GM03348 (cell line): ENCODE data around the gene TDRD3.
"Not testable (repeated sequence)": the region's sequence is repeated elsewhere in the genome, so short reads cannot be mapped to it uniquely, and the experiment has no call there.

ENCODE experiments used
- DNase-seq: peaks from one replicate; pipeline ENCODE4 v3.0.0; 2012; ENCODE audit warnings: low spot score

The TDRD3 gene

GRCh38 chr13:60396783-60397703 lies at the start of gene TDRD3:
TSS of gene TDRD3 (plus strand) at chr13:60397220. CDS start at chr13:60397365, 145 bp downstream.
- peak; percentile 90 for DNase-seq

GRCh38 chr13:60347690-60348089 lies 49.3 kb upstream of the TDRD3 start:
- no peak for DNase-seq

- DNase-seq = no peak
These were observed 48.9 kb upstream of the TDRD3 start for GRCh38 chr13:60348097-60348496.

GRCh38 chr13:60351326-60351725 lies 45.7 kb upstream of the TDRD3 start:
- DNase-seq = peak; percentile 42

GRCh38 chr13:60351855-60352615 lies 45.0 kb upstream of the TDRD3 start:
- no peak for DNase-seq

GRCh38 chr13:60352644-60353043 lies 44.4 kb upstream of the TDRD3 start:
- no peak for DNase-seq

GRCh38 chr13:60355056-60355455 lies 42.0 kb upstream of the TDRD3 start:
- DNase-seq = no peak

GRCh38 chr13:60356970-60357369 lies 40.0 kb upstream of the TDRD3 start:
- DNase-seq = no peak

- no peak for DNase-seq
These were observed 38.6 kb upstream of the TDRD3 start for GRCh38 chr13:60358453-60358852.

- DNase-seq = no peak
These were observed 33.7 kb upstream of the TDRD3 start for GRCh38 chr13:60363288-60363687.

GRCh38 chr13:60369242-60369641 lies 27.8 kb upstream of the TDRD3 start:
- DNase-seq = peak; percentile 6

GRCh38 chr13:60370343-60370742 lies 26.7 kb upstream of the TDRD3 start:
- DNase-seq = no peak

- no peak for DNase-seq
These were observed 24.9 kb upstream of the TDRD3 start for GRCh38 chr13:60372141-60372540.

- not testable (repeated sequence) for DNase-seq
These were observed 17.7 kb upstream of the TDRD3 start for GRCh38 chr13:60379282-60379681.

- no peak for DNase-seq
These were observed 17.0 kb upstream of the TDRD3 start for GRCh38 chr13:60379837-60380565.

GRCh38 chr13:60384911-60385310 lies 12.1 kb upstream of the TDRD3 start:
- no peak for DNase-seq

- no peak for DNase-seq
These were observed 10.8 kb upstream of the TDRD3 start for GRCh38 chr13:60386250-60386649.

- DNase-seq = no peak
These were observed 4.9 kb upstream of the TDRD3 start for GRCh38 chr13:60392131-60392530.

GRCh38 chr13:60395971-60396782 lies 843 bp upstream of the TDRD3 start:
- DNase-seq = peak; percentile 98

- DNase-seq = peak; percentile 24
These were observed 821 bp downstream of the TDRD3 start for GRCh38 chr13:60397704-60398378.

GRCh38 chr13:60398379-60398891 lies 1.4 kb downstream of the TDRD3 start:
- no peak for DNase-seq
